ENCODE results near the gene S100PBP.

Gene S100PBP

DNA sequence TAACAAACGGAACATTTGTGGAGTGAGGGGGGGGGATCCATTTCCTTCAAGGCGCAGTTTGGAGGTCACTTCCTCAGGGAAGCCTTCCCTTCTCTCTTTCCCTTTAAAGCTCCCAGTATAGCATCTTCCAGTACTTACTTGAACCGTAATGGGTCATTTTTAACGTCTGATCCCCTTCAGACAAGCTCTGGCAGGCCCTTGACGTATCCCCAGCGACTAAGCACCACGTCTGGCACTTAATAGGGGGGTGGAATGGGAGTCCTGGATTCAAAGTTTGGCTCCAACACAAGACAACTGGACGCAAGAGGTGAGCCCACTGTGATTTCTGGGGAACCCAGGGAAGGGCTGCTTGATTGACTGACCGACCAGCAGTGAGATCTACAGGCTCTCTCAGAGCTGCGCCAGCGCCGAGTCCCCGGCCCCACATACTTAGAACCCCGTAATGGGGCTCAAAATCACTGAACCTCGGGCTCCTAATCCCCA, 736 bp upstream of the S100PBP start:
- Histone ChIP-seq H4K20me1 (ENCODE audit: insufficient read depth, low read length, poor library complexity, severe bottlenecking) (peaks cover 67% of the 10 kb centered on the region), H3K79me2 (ENCODE audit: insufficient read depth, low read length) (peaks cover 96% of the 10 kb centered on the region), H3K9ac (ENCODE audit: low read depth, low read length, poor library complexity, severe bottlenecking) (peak overlapping the region; percentile 100), H3K27me3 (ENCODE audit: insufficient read depth, low read length, poor library complexity, severe bottlenecking) (peaks cover 5% of the 10 kb centered on the region), H3K36me3 (ENCODE audit: insufficient read depth, low read length) (no peaks in the 10 kb centered on the region), H3K4me3 (ENCODE audit: low read length, poor library complexity, severe bottlenecking) (peak overlapping the region; percentile 100), H3K4me1 (ENCODE audit: insufficient read depth, low read length, poor library complexity, severe bottlenecking) (peaks cover 65% of the 10 kb centered on the region), H3K9me3 (ENCODE audit: insufficient read depth, low read depth, low read length) (no peaks in the 10 kb centered on the region), H3F3A (ENCODE audit: low read depth) (0 out of 2 replicates have a peak, but pooled peaks cover 10% of the 10 kb centered on the region), H3K9me2 (replicated peaks; ENCODE audit: low read depth, low read length) (no peaks in the 10 kb centered on the region), H3K4me2 (ENCODE audit: low read depth, low read length, poor library complexity, severe bottlenecking) (peak overlapping the region; percentile 94), H2AFZ (ENCODE audit: low read length) (peak overlapping the region; percentile 45; the same call in 1 of the 2 replicates)
- TF ChIP-seq, protein P1, sequence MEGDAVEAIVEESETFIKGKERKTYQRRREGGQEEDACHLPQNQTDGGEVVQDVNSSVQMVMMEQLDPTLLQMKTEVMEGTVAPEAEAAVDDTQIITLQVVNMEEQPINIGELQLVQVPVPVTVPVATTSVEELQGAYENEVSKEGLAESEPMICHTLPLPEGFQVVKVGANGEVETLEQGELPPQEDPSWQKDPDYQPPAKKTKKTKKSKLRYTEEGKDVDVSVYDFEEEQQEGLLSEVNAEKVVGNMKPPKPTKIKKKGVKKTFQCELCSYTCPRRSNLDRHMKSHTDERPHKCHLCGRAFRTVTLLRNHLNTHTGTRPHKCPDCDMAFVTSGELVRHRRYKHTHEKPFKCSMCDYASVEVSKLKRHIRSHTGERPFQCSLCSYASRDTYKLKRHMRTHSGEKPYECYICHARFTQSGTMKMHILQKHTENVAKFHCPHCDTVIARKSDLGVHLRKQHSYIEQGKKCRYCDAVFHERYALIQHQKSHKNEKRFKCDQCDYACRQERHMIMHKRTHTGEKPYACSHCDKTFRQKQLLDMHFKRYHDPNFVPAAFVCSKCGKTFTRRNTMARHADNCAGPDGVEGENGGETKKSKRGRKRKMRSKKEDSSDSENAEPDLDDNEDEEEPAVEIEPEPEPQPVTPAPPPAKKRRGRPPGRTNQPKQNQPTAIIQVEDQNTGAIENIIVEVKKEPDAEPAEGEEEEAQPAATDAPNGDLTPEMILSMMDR (conservative IDR thresholded peaks at IDR 0.05; ENCODE audit: low read length), result no peak
- no peak for TF ChIP-seq EZH2phosphoT487 (IDR thresholded peaks at IDR 0.05; ENCODE audit: borderline replicate concordance)

DNA sequence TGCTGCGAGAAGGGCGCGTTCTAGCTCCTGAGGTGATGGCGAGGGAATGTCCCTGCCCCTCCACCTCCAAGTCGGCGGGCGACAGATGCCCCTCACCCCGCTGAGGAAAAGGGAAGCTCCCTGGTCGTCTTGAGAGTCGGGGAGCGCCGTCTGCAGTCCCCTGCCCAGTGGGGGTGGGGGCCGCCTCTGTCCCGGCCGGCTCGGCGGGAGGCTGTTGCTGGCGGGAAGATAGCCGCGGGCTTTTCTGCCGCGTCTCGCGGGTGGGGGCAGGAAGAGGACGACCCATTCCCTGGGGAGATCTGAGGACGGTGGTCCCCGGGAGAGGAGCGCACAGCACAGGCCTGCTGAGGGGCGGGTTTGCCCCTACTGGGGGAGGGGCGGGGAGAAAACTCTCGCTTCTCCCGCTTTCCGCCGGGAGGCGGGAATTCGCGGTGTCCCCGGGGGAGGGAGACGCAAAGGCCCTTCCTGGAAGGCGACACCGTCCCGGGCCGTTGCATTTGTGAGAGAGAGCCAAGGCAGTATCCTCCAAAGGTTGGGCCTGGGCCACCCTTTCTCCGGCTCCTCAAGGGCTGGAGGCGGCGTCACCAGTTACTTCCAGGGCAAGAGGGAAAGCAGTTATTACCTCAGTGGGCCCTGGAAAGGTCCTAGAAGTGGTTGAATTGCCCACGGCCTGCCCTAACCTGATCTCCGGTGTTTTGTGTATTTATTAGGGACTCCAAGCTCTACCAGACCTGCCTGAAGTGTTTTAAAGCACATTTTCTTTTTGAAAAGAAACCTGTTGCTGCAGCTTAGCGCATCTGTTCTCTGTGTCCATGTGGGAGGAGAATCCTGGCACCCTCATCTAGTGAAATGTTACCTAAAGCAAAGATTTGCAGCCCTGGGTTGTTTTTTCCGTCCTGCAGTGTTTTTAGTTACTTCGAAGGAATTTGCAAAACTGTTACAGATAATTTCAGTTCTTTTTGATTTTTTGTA, 648 bp downstream of the S100PBP start:
- H4K20me1 ChIP-seq (ENCODE audit: insufficient read depth, low read length, poor library complexity, severe bottlenecking), result peaks cover 60% of the 10 kb centered on the region
- peak overlapping the region; percentile 69 for H2AFZ ChIP-seq (ENCODE audit: low read length)
- H3K4me1 ChIP-seq (ENCODE audit: insufficient read depth, low read length, poor library complexity, severe bottlenecking), result peaks cover 65% of the 10 kb centered on the region
- no peaks in the 10 kb centered on the region for H3K36me3 ChIP-seq (ENCODE audit: insufficient read depth, low read length)
- peaks cover 94% of the 10 kb centered on the region for H3K79me2 ChIP-seq (ENCODE audit: insufficient read depth, low read length)
- TF ChIP-seq EZH2phosphoT487 (IDR thresholded peaks at IDR 0.05; ENCODE audit: borderline replicate concordance), result no peak
- TF ChIP-seq, protein P1 (conservative IDR thresholded peaks at IDR 0.05; ENCODE audit: low read length), result no peak
- peaks cover 5% of the 10 kb centered on the region for H3K27me3 ChIP-seq (ENCODE audit: insufficient read depth, low read length, poor library complexity, severe bottlenecking)
- H3K9me3 ChIP-seq (ENCODE audit: insufficient read depth, low read depth, low read length), result no peaks in the 10 kb centered on the region
- no peaks in the 10 kb centered on the region for H3K9me2 ChIP-seq (replicated peaks; ENCODE audit: low read depth, low read length)
- H3K4me2 ChIP-seq (ENCODE audit: low read depth, low read length, poor library complexity, severe bottlenecking), result peak overlapping the region; percentile 98
- 0 out of 2 replicates have a peak, but pooled peaks cover 10% of the 10 kb centered on the region for H3F3A ChIP-seq (ENCODE audit: low read depth)
- peak overlapping the region; percentile 100 for H3K9ac ChIP-seq (ENCODE audit: low read depth, low read length, poor library complexity, severe bottlenecking)
- peak overlapping the region; percentile 100 for H3K4me3 ChIP-seq (ENCODE audit: low read length, poor library complexity, severe bottlenecking)

DNA sequence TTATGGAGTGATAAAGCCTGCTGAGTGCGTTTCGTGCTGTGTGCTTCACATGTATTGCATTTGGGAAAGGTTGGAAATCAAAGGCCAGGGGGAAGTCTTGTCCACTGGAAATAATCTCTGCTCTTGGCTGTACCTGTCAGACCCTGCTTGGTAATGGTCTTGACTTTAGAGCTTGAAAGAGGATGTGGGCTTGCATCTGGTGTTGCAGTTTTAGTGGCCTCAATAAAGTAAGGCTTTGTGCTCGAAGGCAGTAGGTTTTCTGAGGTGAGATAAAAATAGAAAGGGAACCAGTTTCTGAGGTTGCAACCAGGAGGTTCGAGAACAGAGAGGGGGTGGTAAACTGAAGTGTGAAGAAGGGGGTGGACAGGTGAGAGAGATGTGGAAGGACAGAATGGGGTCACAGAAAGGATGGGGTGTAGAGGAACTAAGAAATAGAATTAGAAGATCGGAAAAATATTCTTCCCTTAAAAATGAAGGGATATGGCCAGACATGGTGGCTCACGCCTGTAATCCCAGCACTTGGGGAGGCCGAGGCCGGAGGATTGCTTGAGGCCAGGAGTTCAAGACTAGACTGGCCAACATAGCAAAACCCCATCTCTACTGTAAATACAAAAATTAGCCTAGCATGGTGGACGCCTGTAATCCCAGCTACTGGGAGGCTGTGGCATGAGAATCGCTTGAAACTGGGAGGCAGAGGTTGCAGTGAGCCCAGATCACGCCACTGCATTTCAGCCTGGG, 1.5 kb downstream of the S100PBP start:
- Histone ChIP-seq H3K4me2 (ENCODE audit: low read depth, low read length, poor library complexity, severe bottlenecking) (peak overlapping the region; percentile 98), H3K36me3 (ENCODE audit: insufficient read depth, low read length) (no peaks in the 10 kb centered on the region), H3K4me3 (ENCODE audit: low read length, poor library complexity, severe bottlenecking) (peak overlapping the region; percentile 100), H3K4me1 (ENCODE audit: insufficient read depth, low read length, poor library complexity, severe bottlenecking) (peaks cover 57% of the 10 kb centered on the region), H3K79me2 (ENCODE audit: insufficient read depth, low read length) (peaks cover 92% of the 10 kb centered on the region), H3K27me3 (ENCODE audit: insufficient read depth, low read length, poor library complexity, severe bottlenecking) (peaks cover 5% of the 10 kb centered on the region), H3K9me3 (ENCODE audit: insufficient read depth, low read depth, low read length) (no peaks in the 10 kb centered on the region), H3F3A (ENCODE audit: low read depth) (0 out of 2 replicates have a peak, but pooled peaks cover 10% of the 10 kb centered on the region), H3K9me2 (replicated peaks; ENCODE audit: low read depth, low read length) (no peaks in the 10 kb centered on the region), H4K20me1 (ENCODE audit: insufficient read depth, low read length, poor library complexity, severe bottlenecking) (peaks cover 56% of the 10 kb centered on the region), H3K9ac (ENCODE audit: low read depth, low read length, poor library complexity, severe bottlenecking) (peak overlapping the region; percentile 100), H2AFZ (ENCODE audit: low read length) (no peak overlapping the region)
- TF ChIP-seq, protein P1 (conservative IDR thresholded peaks at IDR 0.05; ENCODE audit: low read length), result no peak
- TF ChIP-seq EZH2phosphoT487 (IDR thresholded peaks at IDR 0.05; ENCODE audit: borderline replicate concordance), result no peak

Data from Loucy (cell line).